Mucosa of rectum (tissue), 2 donors: ENCODE data around the gene NSUN3.
A peak's percentile ranks its signal among the peaks of the same experiment; 100 is the strongest.

ENCODE experiments used
- H3K27ac ChIP-seq, 2 donors: one replicate each; pipeline ENCODE4 v1.7.0; 2013; ENCODE audit warnings: inconsistent platforms in 2 of 2, low read depth in 2 of 2, low read length in 2 of 2
- H3K27me3 ChIP-seq, 2 donors: one replicate each; pipeline ENCODE4 v1.7.0; 2013; ENCODE audit warnings: low read length in 2 of 2; ENCODE audit not compliant: control insufficient read depth in 2 of 2, insufficient read depth in 2 of 2
- H3K36me3 ChIP-seq, 2 donors: one replicate each; pipeline ENCODE4 v1.7.0; 2013; ENCODE audit warnings: low read length in 2 of 2; ENCODE audit not compliant: control insufficient read depth in 2 of 2, insufficient read depth in 2 of 2
- H3K4me1 ChIP-seq, 2 donors: one replicate each; pipeline ENCODE4 v1.7.0; 2013; ENCODE audit warnings: low read length in 2 of 2, mild to moderate bottlenecking in 1 of 2; ENCODE audit not compliant: control insufficient read depth in 2 of 2, insufficient read depth in 2 of 2
- H3K4me3 ChIP-seq, 2 donors: one replicate each; pipeline ENCODE4 v1.7.0; 2013; ENCODE audit warnings: low read length in 2 of 2
- H3K9ac ChIP-seq, 2 donors: one replicate each; pipeline ENCODE4 v1.7.0; 2013; ENCODE audit warnings: low read length in 2 of 2, low read depth in 1 of 2, mild to moderate bottlenecking in 1 of 2
- H3K9me3 ChIP-seq, 2 donors: one replicate each; pipeline ENCODE4 v1.7.0; 2013; ENCODE audit warnings: low read length in 2 of 2; ENCODE audit not compliant: control insufficient read depth in 2 of 2
- donor health status: healthy.
- donor health status: Normal muscosa, but diverticular disease.

NSUN3 gene

GRCh38 chr3:94175677-94176076 is 112.8 kb downstream of the NSUN3 start:
- Histone ChIP-seq H3K4me1 (no peaks in the 10 kb centered on the region), H3K36me3 (no peaks in the 10 kb centered on the region), H3K27me3 (no peaks in the 10 kb centered on the region), H3K4me3 (no peak overlapping the region), H3K9ac (no peak overlapping the region), H3K9me3 (no peaks in the 10 kb centered on the region), H3K27ac (no peak overlapping the region)

- peak overlapping the region in 1 of 2 donors; percentile 16 for H3K4me3 ChIP-seq
- no peaks in the 10 kb centered on the region for H3K4me1 ChIP-seq
- H3K27me3 ChIP-seq, result no peaks in the 10 kb centered on the region
- H3K27ac ChIP-seq, result no peak overlapping the region
- no peaks in the 10 kb centered on the region for H3K36me3 ChIP-seq
- no peak overlapping the region for H3K9ac ChIP-seq
- no peaks in the 10 kb centered on the region for H3K9me3 ChIP-seq
These were observed 114.3 kb downstream of the NSUN3 start for GRCh38 chr3:94176988-94177745.
